Measurements from ENCODE around the gene KLC1. TPM values are rescaled to one million over a fixed set of nuclear protein-coding genes. Genes with fewer than 3 reads are reported as not detected.

The KLC1 gene
- polyA plus RNA-seq, 4 donors, result 88.0 to 99.8 (median 92.7) TPM

- DNase-seq (ENCODE audit: low read depth in 4 of 4, low spot score in 3 of 4), result no peak
These were observed 114.7 kb downstream of the KLC1 start for GRCh38 chr14:103743691-103744090.

GRCh38 chr14:103744621-103745395, 115.8 kb downstream of the KLC1 start:
- no peak for DNase-seq (ENCODE audit: low read depth in 4 of 4, low spot score in 3 of 4)

GRCh38 chr14:103745424-103745823, 116.4 kb downstream of the KLC1 start:
- no peak for DNase-seq (ENCODE audit: low read depth in 4 of 4, low spot score in 3 of 4)

GRCh38 chr14:103746701-103747100, 117.7 kb downstream of the KLC1 start:
- no peak for DNase-seq (ENCODE audit: low read depth in 4 of 4, low spot score in 3 of 4)

GRCh38 chr14:103748534-103748857, 119.5 kb downstream of the KLC1 start:
- DNase-seq (ENCODE audit: low read depth in 4 of 4, low spot score in 3 of 4), result no peak

GRCh38 chr14:103749452-103749851, 120.4 kb downstream of the KLC1 start:
- no peak for DNase-seq (ENCODE audit: low read depth in 4 of 4, low spot score in 3 of 4)

- no peak for DNase-seq (ENCODE audit: low read depth in 4 of 4, low spot score in 3 of 4)
These were observed 120.8 kb downstream of the KLC1 start for GRCh38 chr14:103749860-103750259.

Other genes with a start within 250 kb of the KLC1 start
- gene MARK3, start 243.8 kb upstream of the KLC1 start, polyA plus RNA-seq (ENCODE audit: insufficient read length in 4 of 4), result 100 to 1,000 TPM in 1 of 4 donors, 10 to 100 TPM in 3; 80.8 to 104 (median 84.7) TPM
- 100 to 1,000 TPM; 116 to 202 (median 130) TPM for gene CKB, start 106.4 kb upstream of the KLC1 start, polyA plus RNA-seq (ENCODE audit: insufficient read length in 4 of 4)
- gene TRMT61A, start 100.0 kb upstream of the KLC1 start, polyA plus RNA-seq (ENCODE audit: insufficient read length in 4 of 4), result 10 to 100 TPM in 1 of 4 donors, 1 to 10 TPM in 3; 6.6 to 10.3 (median 6.7) TPM
- gene BAG5, start 66.6 kb upstream of the KLC1 start, polyA plus RNA-seq (ENCODE audit: insufficient read length in 4 of 4), result 10 to 100 TPM; 28.3 to 34.1 (median 33.3) TPM
- 10 to 100 TPM; 39.8 to 47.1 (median 43.5) TPM for gene COA8, start 66.3 kb upstream of the KLC1 start, polyA plus RNA-seq (ENCODE audit: insufficient read length in 4 of 4)
- gene XRCC3, start 86.2 kb downstream of the KLC1 start, polyA plus RNA-seq (ENCODE audit: insufficient read length in 4 of 4), result 10 to 100 TPM; 12.6 to 16.0 (median 14.7) TPM
- gene ZFYVE21, start 86.6 kb downstream of the KLC1 start, polyA plus RNA-seq (ENCODE audit: insufficient read length in 4 of 4), result 10 to 100 TPM; 50.0 to 61.2 (median 55.8) TPM
- 10 to 100 TPM; 28.9 to 39.1 (median 31.1) TPM for gene PPP1R13B, start 218.4 kb downstream of the KLC1 start, polyA plus RNA-seq (ENCODE audit: insufficient read length in 4 of 4)